Small intestine (tissue), 7 donors: ENCODE data around the gene RALB. TPM values are rescaled to one million over a fixed set of nuclear protein-coding genes. Genes with fewer than 3 reads are reported as not detected.
"Not testable (repeated sequence)": the region's sequence is repeated elsewhere in the genome, so short reads cannot be mapped to it uniquely, and the experiment has no call there.

Source experiments
- DNase-seq, 2 donors: peaks; one replicate each; pipeline versions ENCODE4 v3.0.0 to v3.0.0-alpha.2; 2013
- FAIRE-seq: peaks from 2 replicates; lab custom pipeline; 2012; peaks lifted over from hg19 to GRCh38; lab: Jason Lieb, UNC
- H3K27ac ChIP-seq, 3 donors: one replicate each; pipeline ENCODE4 v1.5.1; 2013; ENCODE audit warnings: low read length in 2 of 3, mild to moderate bottlenecking in 2 of 3, control low read depth in 1 of 3, inconsistent platforms in 1 of 3, low read depth in 1 of 3, moderate library complexity in 1 of 3
- H3K27me3 ChIP-seq, 3 donors: one replicate each; pipeline ENCODE4 v1.6.1; 2013; ENCODE audit warnings: low read length in 3 of 3, inconsistent platforms in 1 of 3; ENCODE audit not compliant: control insufficient read depth in 3 of 3, insufficient read depth in 3 of 3
- H3K36me3 ChIP-seq, 3 donors: one replicate each; pipeline ENCODE4 v1.6.1; 2013; ENCODE audit warnings: low read length in 3 of 3, inconsistent platforms in 1 of 3, low read depth in 1 of 3, mild to moderate bottlenecking in 1 of 3, moderate library complexity in 1 of 3; ENCODE audit not compliant: control insufficient read depth in 3 of 3, insufficient read depth in 2 of 3
- H3K4me1 ChIP-seq, 3 donors: one replicate each; pipeline ENCODE4 v1.6.1; 2013; ENCODE audit warnings: low read length in 2 of 3, inconsistent platforms in 1 of 3, low read depth in 1 of 3, mild to moderate bottlenecking in 1 of 3, moderate library complexity in 1 of 3; ENCODE audit not compliant: control insufficient read depth in 3 of 3, insufficient read depth in 2 of 3
- H3K4me3 ChIP-seq, 3 donors: one replicate each; pipeline ENCODE4 v1.5.1; 2013; ENCODE audit warnings: low read length in 3 of 3, control low read depth in 1 of 3, inconsistent platforms in 1 of 3, low read depth in 1 of 3, mild to moderate bottlenecking in 1 of 3, moderate library complexity in 1 of 3
- H3K9me3 ChIP-seq, 2 donors: one replicate each; pipeline ENCODE4 v1.6.1; 2013; ENCODE audit warnings: low read depth in 1 of 2, low read length in 1 of 2; ENCODE audit not compliant: control insufficient read depth in 2 of 2, insufficient read depth in 1 of 2
- WGBS, 3 donors: extraction: QIAGEN DNeasy Blood & Tissue Kit; methylation state at CpG; one replicate each; pipeline ENCODE4 v1.1.7; 2013; 5-methylcytosine and 5-hydroxymethylcytosine counted together
- polyA plus RNA-seq, 4 donors: library from polyadenylated mRNA; stranded (reverse) in 3 of 4; unstranded in 1 of 4; fragments of 200-250 nt in 3 of 4; fragments of 120-200 nt in 1 of 4; gene quantifications; one replicate each; pipeline versions ENCODE4 v1.2.1 to v1.2.3, GENCODE V29; 2013
- donor health status: healthy with polysubstance abuse.
- donor health status: control.
- donor health status: control.
- donor health status: Bipolar disorder and iron deficiency.
- donor health status: healthy.

Gene RALB
- polyA plus RNA-seq, 4 donors, result 61.8 to 141 (median 75.3) TPM

GRCh38 chr2:120259939-120260338 lies 7.3 kb downstream of the RALB start:
- WGBS, 3 donors, result 97 to 99% (median 98%) methylated on average over 3 to 15 of the region's 15 CpGs
- H3K36me3 ChIP-seq, result peaks cover 0 to 16% (median 0%) of the 10 kb centered on the region in 3 donors

GRCh38 chr2:120260736-120261135 lies 8.1 kb downstream of the RALB start:
- Histone ChIP-seq H3K4me3 (no peak overlapping the region), H3K27me3 (no peaks in the 10 kb centered on the region), H3K36me3 (peaks cover 0 to 16% (median 0%) of the 10 kb centered on the region in 3 donors), H3K4me1 (peaks cover 0 to 10% (median 2%) of the 10 kb centered on the region in 3 donors), H3K9me3 (peaks cover 3 to 13% of the 10 kb centered on the region in 2 donors), H3K27ac (no peak overlapping the region)
- FAIRE-seq (no peak), DNase-seq (no peak)
- WGBS, 3 donors, result 86 to 97% (median 91%) methylated on average over 5 of the region's 5 CpGs

More at GRCh38 chr2:120259939-120260338, 7.3 kb downstream of the RALB start:
- H3K4me3 ChIP-seq, FAIRE-seq, DNase-seq, H3K27me3 ChIP-seq, H3K27ac ChIP-seq: not testable (repeated sequence)
- H3K4me1 ChIP-seq, result peaks cover 0 to 10% (median 2%) of the 10 kb centered on the region in 3 donors
- peaks cover 3 to 13% of the 10 kb centered on the region in 2 donors for H3K9me3 ChIP-seq

DNA sequence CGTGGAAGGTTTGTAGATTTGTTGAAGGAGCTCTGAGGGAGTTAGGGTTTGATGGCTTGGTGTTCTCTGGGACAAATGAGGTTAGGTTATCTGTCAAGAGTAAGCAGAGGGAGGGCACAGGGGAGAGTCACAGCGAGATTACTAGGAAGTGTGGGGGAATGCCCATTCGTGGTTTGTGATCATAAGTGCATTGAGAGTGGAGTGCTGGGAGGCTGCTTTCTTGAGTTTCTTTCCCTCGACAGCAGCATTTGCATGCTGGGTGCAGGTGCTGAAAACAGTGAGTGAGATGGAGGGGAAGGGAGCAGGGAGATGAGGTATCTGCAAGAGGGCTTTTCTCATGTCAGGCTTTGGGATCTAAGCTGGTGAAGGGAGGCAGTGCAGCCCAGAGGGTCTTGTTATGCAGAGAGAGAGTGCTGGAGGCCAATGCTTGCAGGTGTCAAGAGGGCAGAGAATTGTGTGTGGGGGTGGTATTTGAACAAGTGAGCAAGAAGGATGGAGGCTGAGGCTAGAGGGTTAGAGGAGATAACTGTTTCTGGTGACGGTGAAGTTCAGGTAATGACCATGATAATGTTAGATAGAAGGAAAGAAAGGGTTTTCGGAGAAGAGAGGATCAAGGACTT lies 8.8 kb downstream of the RALB start:
- Histone ChIP-seq H3K27me3 (no peaks in the 10 kb centered on the region), H3K36me3 (peaks cover 0 to 14% (median 0%) of the 10 kb centered on the region in 3 donors), H3K27ac (no peak overlapping the region), H3K4me1 (peaks cover 0 to 10% (median 2%) of the 10 kb centered on the region in 3 donors), H3K9me3 (peaks cover 3 to 10% of the 10 kb centered on the region in 2 donors), H3K4me3 (no peak overlapping the region)
- FAIRE-seq, result no peak
- WGBS, 3 donors, result 76 to 86% (median 78%) methylated on average over 6 of the region's 6 CpGs
- no peak for DNase-seq

DNA sequence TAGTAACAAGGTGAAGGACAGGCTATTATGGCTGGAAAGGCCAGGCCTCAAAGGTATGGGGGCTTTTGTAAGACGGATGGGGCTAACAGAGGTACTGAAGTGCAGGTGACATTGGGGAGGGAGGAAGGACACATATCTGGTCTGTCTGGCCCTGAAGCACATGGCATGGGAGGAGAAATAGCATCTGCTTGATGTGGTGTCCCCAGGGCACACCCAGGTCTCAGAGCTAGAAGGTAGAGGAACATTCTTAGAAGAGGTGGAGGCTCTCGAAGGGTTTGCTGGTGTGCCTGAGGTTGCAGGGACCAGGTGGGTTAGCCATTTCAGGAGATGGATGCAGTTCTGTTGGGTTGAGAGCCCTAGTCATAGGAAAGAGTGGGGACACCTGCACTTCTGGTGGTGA lies 9.5 kb downstream of the RALB start:
- no peak for FAIRE-seq
- WGBS, 3 donors, result 78 to 86% (median 83%) methylated on average over 2 of the region's 2 CpGs
- H3K9me3 ChIP-seq, result peaks cover 3 to 10% of the 10 kb centered on the region in 2 donors

GRCh38 chr2:120262761-120263428 lies 10.2 kb downstream of the RALB start:
- Histone ChIP-seq H3K27ac (no peak overlapping the region), H3K27me3 (no peaks in the 10 kb centered on the region), H3K9me3 (peaks cover 3 to 10% of the 10 kb centered on the region in 2 donors), H3K4me3 (no peak overlapping the region), H3K4me1 (peaks cover 0 to 2% (median under 1%) of the 10 kb centered on the region in 3 donors), H3K36me3 (peaks cover 0 to 16% (median 0%) of the 10 kb centered on the region in 3 donors)
- 79 to 92% (median 86%) methylated on average over 10 of the region's 10 CpGs for WGBS, 3 donors
- DNase-seq, result no peak
- no peak for FAIRE-seq

More for the DNA sequence above, 9.5 kb downstream of the RALB start:
- Histone ChIP-seq H3K27me3 (no peaks in the 10 kb centered on the region), H3K4me1 (peaks cover 0 to 9% (median 2%) of the 10 kb centered on the region in 3 donors), H3K27ac (no peak overlapping the region), H3K4me3 (no peak overlapping the region), H3K36me3 (peaks cover 0 to 14% (median 0%) of the 10 kb centered on the region in 3 donors)
- DNase-seq, result no peak

DNA sequence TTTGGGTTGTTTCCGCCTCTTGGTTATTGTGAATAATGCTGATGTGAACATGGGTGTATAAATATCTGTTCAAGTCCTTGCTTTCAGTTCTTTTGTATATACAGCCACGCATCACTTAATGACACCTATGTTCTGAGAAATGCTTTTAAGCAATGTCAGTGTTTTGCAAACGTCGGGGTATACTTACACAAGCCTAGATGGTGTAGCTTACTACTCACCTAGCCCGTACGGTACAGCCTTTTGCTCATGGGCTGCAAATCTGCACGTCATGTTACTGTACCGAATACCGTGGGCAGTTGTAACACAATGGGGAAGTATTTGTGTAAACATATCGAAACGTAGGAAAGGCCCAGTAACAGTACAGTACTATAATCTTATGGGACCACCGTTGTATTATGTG lies 12.4 kb downstream of the RALB start:
- WGBS, 3 donors, result 70 to 87% (median 82%) methylated on average over 12 of the region's 12 CpGs

DNA sequence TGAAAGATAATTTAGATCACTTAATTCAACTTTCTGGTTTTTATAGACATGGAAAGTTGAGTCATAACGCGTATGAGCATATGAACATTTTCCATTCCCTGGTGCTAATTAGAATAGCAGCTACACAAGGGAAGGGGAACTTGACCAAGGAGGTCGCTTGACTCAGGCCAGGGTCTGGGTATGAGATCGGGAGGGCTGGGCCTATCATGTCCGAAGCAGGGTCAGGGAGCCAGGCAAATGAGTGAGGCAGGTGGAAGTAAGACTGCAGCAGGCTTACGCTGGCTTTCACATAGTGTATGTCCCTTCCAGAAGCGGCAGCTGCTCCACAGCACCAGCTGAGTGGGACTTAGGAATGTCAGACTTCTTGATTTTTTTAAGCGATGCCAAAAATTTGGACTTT lies 14.7 kb downstream of the RALB start:
- WGBS, 3 donors, result 81 to 92% (median 88%) methylated on average over 8 of the region's 8 CpGs
- no peak overlapping the region for H3K4me3 ChIP-seq
- H3K27me3 ChIP-seq, result no peaks in the 10 kb centered on the region
- H3K27ac ChIP-seq, result no peak overlapping the region
- H3K4me1 ChIP-seq, result peaks cover 0 to 3% (median 0%) of the 10 kb centered on the region in 3 donors
- peaks cover 0 to 12% (median 0%) of the 10 kb centered on the region in 3 donors for H3K36me3 ChIP-seq
- H3K9me3 ChIP-seq, result peaks cover 0 to 5% of the 10 kb centered on the region in 2 donors
- no peak for DNase-seq
- FAIRE-seq, result no peak

More for the DNA sequence above, 12.4 kb downstream of the RALB start:
- DNase-seq, result no peak
- peaks cover 3 to 14% of the 10 kb centered on the region in 2 donors for H3K9me3 ChIP-seq
- H3K4me3 ChIP-seq, result no peak overlapping the region
- no peaks in the 10 kb centered on the region for H3K27me3 ChIP-seq
- no peak overlapping the region for H3K27ac ChIP-seq
- H3K36me3 ChIP-seq, result peaks cover 0 to 17% (median 0%) of the 10 kb centered on the region in 3 donors
- no peaks in the 10 kb centered on the region for H3K4me1 ChIP-seq
- no peak for FAIRE-seq

GRCh38 chr2:120269076-120269744 lies 16.6 kb downstream of the RALB start:
- WGBS, 3 donors, result 84 to 90% (median 86%) methylated on average over 11 of the region's 11 CpGs
- Histone ChIP-seq H3K36me3 (peaks cover 0 to 9% (median 0%) of the 10 kb centered on the region in 3 donors), H3K27ac (no peak overlapping the region), H3K4me3 (no peak overlapping the region), H3K4me1 (peaks cover 0 to 7% (median 0%) of the 10 kb centered on the region in 3 donors), H3K27me3 (no peaks in the 10 kb centered on the region), H3K9me3 (peaks cover 0 to 5% of the 10 kb centered on the region in 2 donors)
- DNase-seq, result no peak
- FAIRE-seq, result no peak
